ENCODE data around the gene CGRRF1.

CGRRF1 gene

DNA sequence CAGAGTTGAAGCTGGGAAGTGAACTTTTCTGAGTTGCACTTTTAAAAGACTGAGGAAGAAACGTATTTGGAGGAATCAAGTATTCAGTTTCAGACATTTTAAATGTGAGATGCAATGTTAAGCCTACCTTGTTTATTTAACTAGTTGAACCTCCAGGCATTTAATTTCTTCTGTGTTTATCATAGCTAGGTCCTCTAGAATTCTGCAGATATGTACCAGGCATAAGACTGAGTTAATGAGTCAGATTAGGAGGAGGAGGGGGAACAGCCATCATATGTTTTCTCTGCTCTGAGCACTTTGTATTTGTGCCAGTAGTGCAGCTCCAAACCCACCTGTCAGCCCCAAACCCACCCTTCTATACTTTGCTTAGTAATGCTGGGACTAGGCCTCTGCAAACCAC is 40.8 kb downstream of the CGRRF1 start:
- no peak for DNase-seq

- no peak for DNase-seq
These were observed 44.7 kb downstream of the CGRRF1 start for GRCh38 chr14:54554401-54554800.

- DNase-seq = no peak
These were observed 45.9 kb downstream of the CGRRF1 start for GRCh38 chr14:54555651-54556050.

- DNase-seq = peak; percentile 34
These were observed 46.8 kb downstream of the CGRRF1 start for GRCh38 chr14:54556535-54556934.

GRCh38 chr14:54562334-54562733 is 52.6 kb downstream of the CGRRF1 start:
- DNase-seq = peak; percentile 92

DNA sequence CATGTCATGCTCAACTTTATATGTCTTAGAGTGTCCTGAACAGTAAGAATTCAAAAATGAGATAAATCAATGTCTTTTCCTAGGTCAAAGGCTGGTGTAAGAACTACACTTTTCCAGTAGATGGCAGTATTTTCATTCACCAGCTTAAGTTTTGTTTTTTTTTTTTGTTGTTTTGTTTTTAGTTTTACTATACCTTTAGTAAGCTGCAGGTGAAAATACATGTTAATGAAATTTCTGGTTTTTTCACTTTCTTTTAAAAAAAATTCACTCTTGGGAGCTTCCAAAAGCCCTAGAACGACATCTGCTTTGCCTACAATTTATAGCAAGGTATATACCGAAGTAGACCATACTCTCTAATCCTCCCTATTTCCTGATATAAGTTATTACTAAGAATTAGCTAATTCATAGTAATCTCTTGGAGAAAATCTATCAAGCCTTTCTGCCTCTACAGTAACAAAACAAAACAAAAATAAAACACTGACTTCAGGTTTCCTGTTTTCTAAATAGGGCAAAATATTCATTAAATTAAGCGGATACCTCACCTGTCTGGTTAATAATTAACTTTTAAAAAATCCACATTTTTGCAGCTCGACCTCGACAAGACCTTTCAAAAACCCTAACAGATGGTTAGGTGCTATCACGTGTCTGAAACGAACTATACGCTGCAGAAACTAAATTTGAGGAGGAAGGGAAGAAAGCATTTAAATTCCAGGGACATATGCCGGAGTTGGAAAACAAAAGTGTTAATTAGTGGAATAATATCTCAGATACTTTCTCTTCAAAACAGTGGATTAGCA is 54.6 kb downstream of the CGRRF1 start:
- DNase-seq = peak; percentile 45

DNA sequence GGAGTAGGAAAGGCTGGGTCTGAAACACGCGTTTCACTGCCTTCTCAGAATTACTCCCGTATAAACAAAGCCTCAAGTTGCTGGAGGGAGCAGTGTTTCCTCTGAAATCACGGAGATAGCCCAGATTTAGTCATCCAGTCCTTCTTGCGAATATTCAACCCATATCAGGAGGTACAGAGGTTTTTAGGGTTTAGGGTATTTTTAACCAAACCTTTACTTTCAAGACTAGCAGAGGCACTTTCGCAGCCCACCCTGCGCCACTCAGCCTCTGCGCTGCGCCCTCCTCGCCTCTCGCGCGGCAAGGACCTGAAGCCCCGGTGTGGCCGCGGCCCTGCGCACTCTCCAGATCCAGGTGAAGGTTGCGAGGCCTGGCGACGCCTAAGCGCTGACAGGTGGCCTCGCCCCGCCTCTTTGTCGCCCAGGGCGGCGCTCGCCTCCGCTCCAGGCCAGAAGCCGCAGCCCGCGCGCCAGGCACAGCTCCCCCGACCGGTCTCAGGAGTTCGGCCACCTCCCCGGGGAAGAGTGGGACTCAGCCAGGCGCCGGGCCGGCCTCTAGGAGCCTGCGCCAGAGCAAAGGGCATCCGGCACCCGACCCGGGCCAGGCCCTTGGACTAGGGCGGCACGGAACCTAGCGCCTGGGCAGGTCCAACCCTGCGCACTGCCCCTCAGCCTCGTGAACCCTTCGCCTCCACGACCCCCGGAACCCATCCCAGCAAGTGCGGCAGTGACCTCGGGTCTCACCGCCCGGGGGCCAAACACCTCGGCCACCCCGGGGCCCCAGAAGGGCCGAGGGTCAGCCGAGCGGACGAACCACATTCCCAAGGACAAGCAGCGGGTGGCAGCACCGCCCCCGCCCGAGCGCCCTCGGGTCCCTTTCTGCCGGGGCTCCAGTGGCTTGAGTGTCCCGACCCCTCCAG is 55.4 kb downstream of the CGRRF1 start:
- DNase-seq = peak; percentile 71

- peak; percentile 96 for DNase-seq
These were observed 56.2 kb downstream of the CGRRF1 start for GRCh38 chr14:54565785-54566409.

DNA sequence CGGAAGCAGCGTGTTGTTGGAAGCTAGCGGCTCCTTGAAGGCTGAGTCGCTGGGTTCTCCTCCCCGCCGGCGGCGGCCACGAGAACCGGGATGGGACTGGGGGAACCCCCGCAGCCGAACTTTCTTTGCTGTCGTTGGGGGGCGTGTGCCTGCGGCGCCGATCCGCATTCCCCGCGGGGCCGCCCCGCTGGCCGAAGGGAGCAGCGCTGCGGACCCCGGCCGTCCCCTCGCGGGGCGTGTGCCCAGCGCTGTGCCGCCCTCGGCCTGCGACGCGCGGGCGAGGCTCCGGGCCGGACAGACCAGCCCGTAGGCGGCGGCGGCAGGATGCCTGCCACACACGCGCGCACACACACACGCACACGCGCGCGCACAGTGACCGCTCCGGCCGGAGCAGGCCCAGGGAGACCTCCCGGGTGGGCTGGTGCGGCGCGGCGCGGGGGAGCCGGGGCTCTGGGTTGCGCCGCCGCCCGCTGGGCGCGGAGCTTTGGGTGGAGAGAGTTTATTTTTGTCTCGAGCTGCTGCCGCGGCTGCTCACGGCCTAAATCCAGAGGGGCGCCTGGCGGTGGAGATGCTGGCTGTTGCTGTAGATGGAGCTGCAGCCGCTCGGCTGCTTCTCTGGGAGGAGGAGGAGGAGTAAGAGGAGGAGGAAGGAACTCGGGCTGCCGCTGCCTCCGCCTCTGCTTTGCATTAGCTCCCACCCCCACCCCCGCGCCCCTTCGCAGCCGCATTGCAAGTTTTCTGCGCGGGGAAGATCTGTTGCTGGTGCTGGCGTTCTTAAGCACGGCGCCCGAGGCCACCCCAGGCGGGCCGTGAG is 56.9 kb downstream of the CGRRF1 start, which contains the start of gene SAMD4A:
TSS of gene SAMD4A (plus strand) at position 719 of the 814 bp plus-strand sequence. CDS start 789 bp downstream, outside the sequence.
- peak; percentile 92 for DNase-seq

GRCh38 chr14:54567224-54567638 is 57.5 kb downstream of the CGRRF1 start:
- peak; percentile 41 for DNase-seq

DNA sequence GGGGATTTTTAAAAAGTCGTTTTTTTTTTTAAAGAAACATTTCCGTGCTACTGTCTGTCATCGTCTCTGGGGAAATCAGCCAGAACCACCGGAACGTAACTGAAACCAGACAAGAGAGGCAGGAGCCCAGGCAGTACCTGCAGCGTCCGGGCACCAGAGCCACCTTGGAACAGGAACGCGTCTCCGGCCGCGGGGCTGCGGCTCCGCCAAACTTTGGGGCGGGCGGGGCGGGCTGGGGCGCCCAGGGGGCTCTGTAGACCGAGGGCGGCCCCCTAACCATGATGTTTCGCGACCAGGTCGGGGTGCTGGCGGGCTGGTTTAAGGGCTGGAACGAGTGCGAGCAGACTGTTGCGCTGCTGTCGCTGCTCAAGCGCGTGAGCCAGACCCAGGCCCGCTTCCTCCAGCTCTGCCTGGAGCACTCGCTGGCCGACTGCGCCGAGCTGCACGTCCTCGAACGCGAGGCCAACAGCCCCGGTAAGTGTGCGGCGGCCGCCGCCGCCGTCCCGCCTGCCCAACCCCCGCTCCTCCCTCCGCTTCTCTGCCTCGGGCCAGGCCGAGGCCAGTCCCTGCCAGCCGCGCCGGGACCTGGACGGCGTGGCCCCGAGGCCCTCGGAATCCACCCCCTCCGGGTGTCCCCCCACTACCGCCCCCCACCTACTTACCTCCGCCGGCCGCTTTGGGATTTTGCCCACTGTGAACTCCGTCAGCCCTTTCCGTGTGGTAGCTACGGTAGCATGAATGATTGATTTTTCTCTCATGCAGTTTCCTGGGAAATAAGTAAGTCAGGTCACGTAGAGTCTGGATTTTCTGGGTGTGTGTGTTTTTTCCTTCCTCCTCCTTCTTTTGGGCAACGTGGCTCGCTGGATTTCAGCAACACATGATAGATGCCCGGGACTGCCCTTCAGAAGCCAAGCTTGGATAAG is 58.2 kb downstream of the CGRRF1 start:
- DNase-seq = peak; percentile 49

GRCh38 chr14:54568821-54569595 is 59.3 kb downstream of the CGRRF1 start:
- peak; percentile 46 for DNase-seq

GRCh38 chr14:54570047-54570446 is 60.3 kb downstream of the CGRRF1 start:
- DNase-seq = no peak

DNA sequence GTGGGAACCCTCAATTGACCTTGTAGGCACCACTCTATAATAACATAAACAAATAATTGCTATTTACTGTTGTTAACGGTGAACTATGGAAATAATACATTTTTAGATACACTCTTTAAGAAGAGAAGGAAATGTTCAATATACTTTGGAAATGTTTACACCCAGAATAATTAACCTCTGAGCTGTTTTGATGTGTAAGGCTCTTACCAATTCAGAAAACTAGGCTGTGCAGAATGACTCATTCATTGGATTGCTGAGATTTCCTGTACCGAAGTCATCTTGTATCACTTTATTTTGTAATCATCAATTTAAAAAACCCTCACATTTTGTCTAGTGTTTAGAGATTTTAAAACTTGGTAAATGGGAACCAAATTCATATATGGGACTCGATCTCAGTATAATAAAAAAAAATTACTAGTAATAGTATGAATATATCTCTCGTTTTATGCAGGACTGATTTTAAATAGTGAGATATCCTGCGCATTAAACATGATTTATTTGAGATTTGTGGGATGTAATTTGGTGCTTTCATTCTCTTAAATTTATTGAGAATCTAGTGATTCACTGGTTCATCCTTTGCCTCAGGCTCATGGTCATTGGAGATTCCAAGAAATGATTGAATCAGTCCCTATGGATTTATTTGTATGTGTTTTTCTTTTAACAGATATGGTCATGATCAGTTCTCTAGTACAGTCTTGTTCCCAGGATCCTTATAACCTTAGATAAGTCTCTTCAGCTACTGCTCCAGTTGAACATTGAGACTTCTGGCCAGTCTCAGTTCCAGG is 61.1 kb downstream of the CGRRF1 start:
- peak; percentile 84 for DNase-seq

- DNase-seq = no peak
These were observed 62.6 kb downstream of the CGRRF1 start for GRCh38 chr14:54572316-54572715.

- DNase-seq = peak; percentile 26
These were observed 64.8 kb downstream of the CGRRF1 start for GRCh38 chr14:54574528-54574927.

GRCh38 chr14:54577494-54577893 is 67.8 kb downstream of the CGRRF1 start:
- DNase-seq = no peak

DNA sequence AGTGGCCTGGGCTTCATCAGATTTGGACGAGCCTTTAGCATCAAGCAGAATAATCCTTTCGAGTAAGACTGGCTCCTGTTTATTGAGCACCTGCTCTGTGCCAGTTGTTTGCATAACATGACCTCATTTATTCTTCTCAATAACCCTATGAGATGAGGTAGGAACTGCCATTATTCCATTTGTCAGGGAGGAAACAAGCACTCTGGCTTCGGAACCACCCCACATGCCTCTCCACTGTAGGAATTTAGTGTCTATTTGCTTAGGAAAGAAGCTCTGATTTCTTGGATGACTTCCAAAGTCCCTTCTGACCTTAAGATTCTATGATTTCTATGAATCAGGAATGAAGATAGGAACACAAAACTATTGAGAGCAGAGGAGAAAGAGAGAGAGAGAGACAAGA is 68.3 kb downstream of the CGRRF1 start:
- peak; percentile 60 for DNase-seq

DNA sequence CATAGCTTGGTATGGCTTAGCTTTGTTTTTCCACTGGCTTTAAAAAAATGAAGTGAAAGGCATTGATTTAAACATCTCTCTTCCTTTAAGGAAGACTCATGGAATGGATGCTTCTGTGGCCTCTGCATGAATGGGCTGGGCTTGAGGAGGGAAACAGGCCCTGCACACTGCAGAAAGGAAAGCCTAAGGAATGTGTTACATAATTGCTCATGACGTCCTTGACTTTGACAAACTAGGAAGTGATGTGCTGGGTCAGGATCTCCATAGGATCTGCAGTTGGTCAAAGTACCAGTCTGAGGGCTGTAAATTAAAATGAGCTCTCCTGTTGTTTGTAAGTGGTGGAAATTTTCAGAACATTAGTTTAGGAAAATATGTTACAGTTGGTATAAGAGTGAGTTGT is 69.9 kb downstream of the CGRRF1 start:
- peak; percentile 69 for DNase-seq

DNA sequence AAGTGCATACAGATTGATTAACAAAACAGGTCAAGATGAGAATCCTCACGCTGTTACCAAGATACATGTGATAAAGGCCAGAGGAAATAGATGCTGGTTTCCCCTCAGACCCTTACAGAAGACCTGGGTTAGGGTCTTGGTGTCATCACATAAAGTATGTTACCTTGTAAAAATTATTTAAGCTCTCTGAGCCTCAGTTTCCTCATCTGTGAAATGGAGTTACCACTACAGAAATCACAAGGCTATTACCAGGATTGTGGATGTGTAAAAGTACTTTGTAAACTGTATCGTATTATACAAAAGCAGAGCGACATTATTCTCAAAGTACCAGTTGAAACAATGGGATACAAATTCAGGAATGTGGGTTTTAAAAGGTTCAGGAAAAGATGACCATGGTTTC is 71.2 kb downstream of the CGRRF1 start:
- DNase-seq = no peak
